HEK293T (cell line): ENCODE data around the gene TEN1.

Experiments used
- CTCF ChIA-PET: fragments of 350-600 bp; formaldehyde crosslinking; extraction: SDS; loops from one replicate; lab custom pipeline; 2021; ENCODE audit warnings: antibody characterized with exemption, inconsistent platforms; lab: Yijun Ruan, JAX
- POLR2A ChIA-PET: fragments of 350-600 bp; formaldehyde crosslinking; extraction: SDS; loops from one replicate; lab custom pipeline; 2020; ENCODE audit warnings: antibody characterized with exemption, inconsistent platforms; lab: Yijun Ruan, JAX
- DNase-seq: peaks from one replicate; pipeline ENCODE4 v3.0.0; 2012; ENCODE audit warnings: mixed read lengths; ENCODE audit errors: extremely low spot score
- ARNT ChIP-seq: fragments of 450-650 bp; IDR thresholded peaks from 2 replicates; pipeline ENCODE4 v1.6.1; 2017; ENCODE audit warnings: mild to moderate bottlenecking
- BHLHE40 ChIP-seq: fragments of 450-650 bp; IDR thresholded peaks from 2 replicates; pipeline ENCODE4 v1.6.1; 2016; ENCODE audit warnings: mild to moderate bottlenecking, moderate library complexity, borderline replicate concordance
- CTBP1 ChIP-seq: fragments of 450-650 bp; IDR thresholded peaks from 2 replicates; pipeline ENCODE4 v1.6.1; 2016; ENCODE audit warnings: borderline replicate concordance
- ELF4 ChIP-seq: fragments of 450-650 bp; IDR thresholded peaks from 2 replicates; pipeline ENCODE4 v1.6.1; 2017; ENCODE audit warnings: antibody characterized with exemption
- FOXA1 ChIP-seq: fragments of 450-650 bp; IDR thresholded peaks from 2 replicates; pipeline ENCODE4 v1.6.1; 2016; ENCODE audit warnings: mild to moderate bottlenecking
- FOXK2 ChIP-seq: fragments of 450-650 bp; IDR thresholded peaks from 2 replicates; pipeline ENCODE4 v1.6.1; 2016; ENCODE audit warnings: mild to moderate bottlenecking
- FOXM1 ChIP-seq: fragments of 450-650 bp; IDR thresholded peaks from 2 replicates; pipeline ENCODE4 v1.6.1; 2017; ENCODE audit warnings: mild to moderate bottlenecking, borderline replicate concordance
- HDGF ChIP-seq: fragments of 450-650 bp; IDR thresholded peaks from 2 replicates; pipeline ENCODE4 v1.6.1; 2017; ENCODE audit warnings: antibody characterized with exemption, borderline replicate concordance
- L3MBTL2 ChIP-seq: fragments of 450-650 bp; conservative IDR thresholded peaks from 2 replicates; pipeline ENCODE4 v1.6.1; 2016; ENCODE audit warnings: mild to moderate bottlenecking
- LEF1 ChIP-seq: fragments of 450-650 bp; IDR thresholded peaks from 2 replicates; pipeline ENCODE4 v1.6.1; 2017; ENCODE audit warnings: mild to moderate bottlenecking, borderline replicate concordance
- NFRKB ChIP-seq: fragments of 450-650 bp; IDR thresholded peaks from 2 replicates; pipeline ENCODE4 v1.6.1; 2016; ENCODE audit warnings: mild to moderate bottlenecking, moderate library complexity
- SP1 ChIP-seq: fragments of 450-650 bp; IDR thresholded peaks from 2 replicates; pipeline ENCODE4 v1.6.1; 2017
- SUZ12 ChIP-seq: fragments of 450-650 bp; IDR thresholded peaks from 2 replicates; pipeline ENCODE4 v1.6.1; 2016; ENCODE audit warnings: mild to moderate bottlenecking
- TARDBP ChIP-seq: fragments of 450-650 bp; IDR thresholded peaks from 2 replicates; pipeline ENCODE4 v1.6.1; 2016
- ZNF384 ChIP-seq: fragments of 450-650 bp; IDR thresholded peaks from 2 replicates; pipeline ENCODE4 v1.6.1; 2016
- TF ChIP-seq, protein P1 (sequence below): fragments of 450-650 bp; IDR thresholded peaks from 2 replicates; pipeline ENCODE4 v1.6.1; 2016

TEN1 gene

DNA sequence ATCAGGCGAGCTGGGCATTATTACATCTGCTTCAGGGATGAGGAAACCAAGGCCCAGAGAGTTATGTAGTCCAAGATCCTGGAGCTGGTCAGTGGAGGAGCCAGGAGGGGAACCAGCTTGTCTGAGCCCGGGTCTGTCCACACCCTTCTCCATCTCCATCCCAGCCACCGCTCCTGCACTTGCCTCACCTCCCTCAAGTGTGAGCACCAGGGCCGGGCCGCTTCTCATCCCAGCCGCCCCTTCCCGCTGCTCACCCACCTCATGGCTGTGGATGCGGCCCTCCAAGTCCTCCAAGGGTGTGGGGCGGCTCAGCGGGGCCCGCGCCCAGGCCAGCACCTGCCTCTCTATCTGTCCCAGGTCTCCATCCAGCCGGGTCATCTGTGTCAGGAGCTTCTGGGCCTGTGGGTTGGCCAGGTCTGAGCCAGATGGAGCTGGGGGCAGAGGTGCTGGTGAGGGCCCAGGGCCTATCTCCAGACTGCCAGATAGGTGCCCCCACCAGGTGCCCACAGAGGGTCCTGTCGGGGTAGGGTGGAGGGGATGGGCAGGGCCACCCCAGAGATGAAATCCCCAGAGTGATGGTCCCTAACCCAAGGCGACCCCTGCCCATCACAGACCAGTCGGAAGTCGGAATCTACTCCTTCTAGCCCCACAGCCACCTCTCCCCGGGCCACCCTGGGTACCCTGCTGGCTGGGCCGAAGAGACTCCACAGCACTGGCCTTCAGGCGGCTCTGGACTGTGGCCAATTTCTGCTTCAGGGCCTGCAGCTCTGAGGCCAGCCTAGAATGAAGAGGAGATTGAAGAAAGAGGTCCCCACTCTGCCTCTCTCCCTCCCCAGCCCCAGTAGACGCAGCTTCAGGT lies 38.7 kb downstream of the TEN1 start:
- TF ChIP-seq L3MBTL2 (no peak), TARDBP (no peak), ELF4 (no peak), FOXK2 (no peak), LEF1 (no peak), SUZ12 (no peak), NFRKB (no peak), BHLHE40 (no peak), SP1 (no peak), FOXA1 (no peak), ZNF384 (no peak), ARNT (no peak), CTBP1 (no peak)
- TF ChIP-seq, protein P1, sequence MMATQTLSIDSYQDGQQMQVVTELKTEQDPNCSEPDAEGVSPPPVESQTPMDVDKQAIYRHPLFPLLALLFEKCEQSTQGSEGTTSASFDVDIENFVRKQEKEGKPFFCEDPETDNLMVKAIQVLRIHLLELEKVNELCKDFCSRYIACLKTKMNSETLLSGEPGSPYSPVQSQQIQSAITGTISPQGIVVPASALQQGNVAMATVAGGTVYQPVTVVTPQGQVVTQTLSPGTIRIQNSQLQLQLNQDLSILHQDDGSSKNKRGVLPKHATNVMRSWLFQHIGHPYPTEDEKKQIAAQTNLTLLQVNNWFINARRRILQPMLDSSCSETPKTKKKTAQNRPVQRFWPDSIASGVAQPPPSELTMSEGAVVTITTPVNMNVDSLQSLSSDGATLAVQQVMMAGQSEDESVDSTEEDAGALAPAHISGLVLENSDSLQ, result no peak
- ChIA-PET POLR2A (no interaction called here), CTCF (no interaction called here)
- DNase-seq, result no peak

DNA sequence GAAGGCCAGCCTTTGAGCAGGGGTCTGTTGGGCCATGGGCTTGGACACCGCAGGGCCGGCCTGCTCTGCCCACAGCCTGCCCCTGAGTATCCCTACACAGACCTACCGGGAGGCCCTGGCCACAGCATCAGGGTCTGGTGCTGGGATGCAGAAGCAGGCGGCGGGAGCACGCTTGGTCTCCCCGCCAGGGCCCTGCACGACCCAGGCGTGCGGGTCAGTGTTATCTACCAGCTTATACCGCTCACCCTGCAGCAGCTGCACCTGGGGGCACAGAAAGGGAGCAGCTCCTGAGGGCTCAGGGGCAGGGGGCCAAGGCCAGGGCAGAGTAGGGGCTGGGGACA lies 39.3 kb downstream of the TEN1 start:
- no peak for DNase-seq
- no peak for TF ChIP-seq FOXA1
- TF ChIP-seq CTBP1, result no peak
- TF ChIP-seq ZNF384, result no peak
- TF ChIP-seq, protein P1, result no peak
- no peak for TF ChIP-seq BHLHE40
- TF ChIP-seq L3MBTL2, result no peak
- no peak for TF ChIP-seq FOXK2
- TF ChIP-seq SUZ12, result no peak
- no peak for TF ChIP-seq HDGF
- TF ChIP-seq ARNT, result no peak
- TF ChIP-seq NFRKB, result no peak
- TF ChIP-seq ELF4, result no peak
- no peak for TF ChIP-seq LEF1
- TF ChIP-seq SP1, result no peak
- CTCF ChIA-PET, result interaction anchor here (1.9 kb wide), 1 partner anchor 11 kb away, joined by 9 read pairs; no protein-coding TSS in a partner anchor
- POLR2A ChIA-PET, result no interaction called here

DNA sequence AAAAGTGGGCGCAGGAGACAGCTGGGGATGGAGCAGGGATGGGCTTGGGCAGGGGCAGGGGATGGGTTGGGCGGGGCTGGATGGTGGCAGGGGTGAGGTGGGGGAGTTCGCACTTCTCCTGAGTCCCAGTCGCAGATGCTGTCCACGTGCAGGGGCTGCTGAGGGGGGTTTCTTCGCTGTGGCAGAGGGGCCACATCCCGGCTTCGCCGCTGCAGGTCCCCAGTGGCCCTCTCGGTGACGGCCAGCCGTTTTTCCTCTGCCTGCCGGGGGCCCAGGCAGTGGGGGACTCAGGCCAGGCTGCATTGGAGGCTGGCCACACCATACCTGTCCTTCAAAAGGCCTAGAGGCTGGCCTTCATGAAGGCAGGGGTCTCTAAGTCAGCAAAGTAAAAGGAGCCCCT lies 39.8 kb downstream of the TEN1 start:
- no peak for DNase-seq
- TF ChIP-seq FOXK2 (no peak), TARDBP (no peak), L3MBTL2 (no peak), NFRKB (no peak), BHLHE40 (no peak), SP1 (no peak), LEF1 (no peak), ARNT (no peak)
- TF ChIP-seq, protein P1, result no peak
- ChIA-PET CTCF (interaction anchor here (1.9 kb wide), 1 partner anchor 11 kb away, joined by 9 read pairs; no protein-coding TSS in a partner anchor), POLR2A (no interaction called here)

DNA sequence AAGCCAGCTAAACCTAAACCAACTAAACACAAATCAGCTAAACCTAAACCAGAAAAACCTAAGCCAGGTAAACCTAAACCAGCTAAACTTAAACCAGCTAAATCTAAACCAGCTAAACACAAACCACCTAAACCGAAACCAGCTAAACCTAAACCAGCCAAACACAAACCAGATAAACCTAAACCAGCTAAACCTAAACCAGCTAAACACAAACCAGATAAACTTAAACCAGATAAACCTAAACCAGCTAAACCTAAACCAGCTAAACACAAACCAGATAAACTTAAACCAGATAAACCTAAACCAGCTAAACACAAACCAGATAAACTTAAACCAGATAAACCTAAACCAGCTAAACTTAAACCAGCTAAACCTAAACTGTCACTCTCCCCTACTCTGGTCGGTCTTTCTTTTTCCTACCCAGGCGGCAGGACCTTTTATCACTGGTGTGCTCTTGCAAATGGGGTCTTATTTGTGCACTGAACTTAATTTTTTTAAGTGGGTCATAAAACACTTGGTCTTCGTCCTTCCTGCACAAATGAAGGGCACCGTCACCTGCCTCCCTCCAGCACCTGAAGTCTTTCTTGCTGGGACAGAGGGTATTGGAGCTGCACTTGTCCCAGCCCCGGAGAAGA lies 40.9 kb downstream of the TEN1 start:
- TF ChIP-seq FOXA1 (no peak), ZNF384 (no peak), L3MBTL2 (no peak), HDGF (no peak), FOXM1 (no peak), TARDBP (no peak)
- ChIA-PET POLR2A (interaction anchor here (0.9 kb wide), 1 partner anchor 52 kb away, joined by 3 read pairs; the partner anchor contains the start of gene SRP68), CTCF (interaction anchor here (0.7 to 1.9 kb wide), 6 partner anchors 10 to 104 kb away, joined by 3 to 9 read pairs (median 4); no protein-coding TSS in a partner anchor)
- DNase-seq, result no peak

DNA sequence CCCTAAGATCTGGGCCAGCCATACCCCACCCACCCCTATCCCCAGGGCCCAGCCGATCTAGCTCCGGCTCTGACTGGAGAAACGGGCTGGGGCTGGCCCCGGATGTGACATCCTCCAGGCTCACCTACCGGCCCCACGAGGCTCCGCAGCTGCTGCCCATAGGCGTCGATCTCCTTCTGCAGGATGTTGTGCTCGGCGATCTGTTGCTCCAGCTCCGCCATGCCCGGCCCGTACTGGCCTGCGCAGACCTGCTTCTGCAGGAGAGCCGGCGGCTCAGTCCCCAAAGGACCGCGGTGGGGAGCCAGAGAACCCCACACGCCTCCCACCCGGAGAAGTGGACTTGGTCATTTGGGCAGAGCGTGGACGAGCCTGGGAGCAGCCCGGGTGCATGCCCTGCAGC lies 43.2 kb downstream of the TEN1 start:
- ChIA-PET CTCF (interaction anchor here (2.3 kb wide), 1 partner anchor 8 kb away, joined by 7 read pairs; no protein-coding TSS in a partner anchor), POLR2A (no interaction called here)
- DNase-seq, result no peak
- no peak for TF ChIP-seq ZNF384
- no peak for TF ChIP-seq SP1
- TF ChIP-seq HDGF, result no peak
- TF ChIP-seq FOXM1, result no peak
- no peak for TF ChIP-seq SUZ12
- TF ChIP-seq BHLHE40, result no peak
- TF ChIP-seq CTBP1, result no peak
- no peak for TF ChIP-seq TARDBP
- no peak for TF ChIP-seq ELF4
- no peak for TF ChIP-seq L3MBTL2
- TF ChIP-seq FOXA1, result no peak
- TF ChIP-seq NFRKB, result no peak
- TF ChIP-seq, protein P1, result no peak
- TF ChIP-seq ARNT, result no peak
